Myocyte (in vitro differentiated cells): ENCODE measurements around the gene STPG4. TPM values are rescaled to one million over a fixed set of nuclear protein-coding genes. Genes with fewer than 3 reads are reported as not detected.

Source experiments
- DNase-seq: peaks from one replicate; pipeline ENCODE4 v3.0.0-alpha.2; 2012; ENCODE audit warnings: low read depth
- total RNA-seq: library from RNA; depleted of rRNA; stranded (reverse); fragments of >200 nt; gene quantifications from 2 replicates; pipeline ENCODE4 v1.2.3, GENCODE V29; 2014

Gene STPG4
- total RNA-seq, 1 donor from 2014 or later: 0.24 TPM

GRCh38 chr2:47072728-47073191 is 82.3 kb downstream of the STPG4 start:
- no peak for DNase-seq

- peak; percentile 89 for DNase-seq
These were observed 83.0 kb downstream of the STPG4 start for GRCh38 chr2:47072018-47072691.

DNA sequence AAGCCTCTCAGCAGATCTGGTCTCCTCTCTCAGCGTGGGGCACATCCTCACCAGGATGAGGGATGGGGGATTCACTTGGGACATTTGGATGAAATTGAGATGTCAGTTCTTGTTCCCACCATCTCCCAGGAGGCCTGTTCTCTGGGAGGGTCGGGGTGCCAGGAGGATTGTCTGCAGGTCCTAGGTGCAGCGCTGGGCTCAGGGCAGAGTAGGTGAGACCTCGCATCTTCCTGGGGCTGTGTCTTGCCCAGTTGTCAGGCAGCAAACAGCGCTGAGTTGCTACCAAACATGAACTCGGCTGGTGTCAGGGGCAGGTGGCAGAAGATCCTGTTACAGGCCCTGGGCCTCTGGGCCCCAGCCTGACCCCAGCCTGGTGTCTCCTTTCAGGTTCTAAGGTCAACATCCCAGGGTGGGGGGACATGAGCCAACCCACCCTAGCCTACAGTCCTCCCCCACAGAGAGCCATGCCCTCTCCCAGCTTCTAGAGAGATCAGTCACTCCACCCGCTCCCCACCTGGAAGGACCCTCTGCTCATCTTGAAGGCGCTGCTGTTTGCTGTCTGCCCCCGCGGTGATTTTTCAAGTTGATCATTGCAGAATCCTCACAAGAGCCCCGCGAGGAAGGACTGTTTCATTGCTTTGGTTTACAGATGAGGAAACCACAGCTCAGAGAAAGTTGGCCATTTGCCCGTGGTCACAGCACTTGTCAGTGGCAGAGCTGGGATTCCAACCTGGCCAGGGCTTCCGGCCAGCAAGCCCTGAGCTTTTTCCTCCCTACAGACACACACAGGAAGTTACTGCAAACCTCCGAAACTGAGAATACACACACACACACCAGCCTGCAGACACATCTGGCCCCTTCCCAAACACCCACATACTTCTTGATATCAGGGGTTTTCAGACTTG is 83.9 kb downstream of the STPG4 start:
- DNase-seq: peak; percentile 97

GRCh38 chr2:47070155-47070919 is 84.8 kb downstream of the STPG4 start:
- peak; percentile 68 for DNase-seq

- DNase-seq: peak; percentile 94
These were observed 85.4 kb downstream of the STPG4 start for GRCh38 chr2:47069628-47070154.

- DNase-seq: no peak
These were observed 86.0 kb downstream of the STPG4 start for GRCh38 chr2:47068981-47069627.

- peak; percentile 45 for DNase-seq
These were observed 87.2 kb downstream of the STPG4 start for GRCh38 chr2:47067788-47068407.

DNA sequence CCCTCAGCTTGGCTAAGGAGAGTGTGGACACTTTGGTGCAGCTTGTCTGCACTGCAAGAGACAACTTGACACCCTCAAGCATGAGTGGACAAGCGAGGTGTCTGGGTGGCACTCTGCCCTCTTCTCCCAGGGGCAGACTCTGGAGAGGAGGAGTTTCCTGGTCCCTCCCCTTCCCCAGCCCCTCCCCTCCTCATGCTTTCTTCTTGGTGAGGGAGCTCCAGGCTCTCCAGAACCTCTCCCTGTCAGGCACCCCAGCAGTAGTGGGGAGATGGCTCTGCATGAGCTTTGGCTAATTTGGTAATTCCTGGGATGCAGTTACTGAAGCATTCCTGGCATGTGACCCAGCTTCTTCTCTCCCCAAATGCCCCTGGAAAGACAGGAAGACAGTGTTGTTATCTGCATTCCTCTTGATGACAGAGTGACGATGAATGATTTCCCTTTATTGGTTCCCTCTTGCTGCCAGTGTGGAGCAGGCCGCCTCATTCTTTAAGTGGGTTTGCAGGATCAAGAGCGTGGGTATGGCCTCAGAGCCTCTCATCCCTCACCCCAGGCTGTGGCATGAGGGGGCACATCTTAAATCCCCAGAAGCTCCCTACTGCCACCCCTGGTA is 89.2 kb downstream of the STPG4 start:
- peak; percentile 69 for DNase-seq

DNA sequence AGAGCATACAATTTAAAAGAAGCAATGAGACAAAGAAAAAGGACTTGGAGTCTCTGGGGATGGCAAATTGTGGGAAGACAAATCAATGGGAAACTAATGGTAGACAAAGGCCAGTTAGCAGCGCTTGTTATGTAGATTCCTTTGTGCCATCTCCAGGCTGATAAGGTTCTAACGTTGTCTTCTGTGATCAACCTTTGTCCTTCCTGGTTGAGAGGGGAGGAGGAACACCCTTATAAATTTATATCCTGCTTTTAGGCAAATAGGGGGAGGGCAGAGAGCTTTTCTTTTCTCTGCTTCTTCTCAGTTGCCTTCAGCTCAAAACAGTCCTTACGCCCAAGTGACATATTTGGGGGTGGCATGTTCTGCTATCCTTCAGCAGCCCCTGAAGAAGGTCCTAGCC is 89.8 kb downstream of the STPG4 start:
- no peak for DNase-seq

- no peak for DNase-seq
These were observed 91.0 kb downstream of the STPG4 start for GRCh38 chr2:47064106-47064505.

- DNase-seq: peak; percentile 84
These were observed 91.6 kb downstream of the STPG4 start for GRCh38 chr2:47063538-47063930.

- no peak for DNase-seq
These were observed 92.2 kb downstream of the STPG4 start for GRCh38 chr2:47062681-47063537.

DNA sequence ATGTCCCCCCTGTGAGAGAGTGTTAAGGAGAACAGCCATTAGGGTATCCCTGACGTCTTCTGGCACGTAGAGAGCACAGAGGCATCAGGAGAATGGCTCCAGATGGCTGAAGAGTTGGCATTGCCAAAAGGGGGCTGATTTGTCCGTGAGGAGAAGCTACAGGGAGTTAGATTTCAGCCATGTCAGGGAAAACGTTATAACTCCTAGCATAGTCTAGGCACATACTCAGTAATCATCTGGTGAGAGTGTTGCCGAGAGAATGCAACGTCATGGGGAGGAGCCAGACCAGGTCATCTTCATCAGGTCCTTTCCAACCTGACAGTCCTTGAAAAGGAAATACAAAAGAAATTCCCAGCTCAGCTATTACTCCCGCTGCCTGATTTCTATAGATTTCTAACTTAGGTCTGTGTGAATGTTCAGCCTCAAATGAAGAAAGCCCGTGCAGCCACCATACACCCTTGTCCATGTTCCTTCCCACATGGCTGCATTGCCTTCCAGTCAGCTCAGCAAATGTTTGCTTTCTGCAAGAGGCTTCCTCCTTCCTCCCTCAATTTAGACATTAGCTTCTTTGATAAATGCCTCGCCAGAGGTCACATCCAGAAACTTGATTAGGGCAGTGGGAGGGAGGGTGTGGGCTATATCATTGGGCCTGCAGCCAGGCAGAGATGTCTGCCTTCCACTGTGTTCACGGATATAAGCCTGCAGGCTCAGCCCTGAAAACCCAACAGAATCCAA is 93.0 kb downstream of the STPG4 start:
- no peak for DNase-seq

- DNase-seq: no peak
These were observed 94.4 kb downstream of the STPG4 start for GRCh38 chr2:47060652-47061170.

- DNase-seq: peak; percentile 85
These were observed 96.8 kb downstream of the STPG4 start for GRCh38 chr2:47058003-47058931.

GRCh38 chr2:47057687-47058002 is 97.5 kb downstream of the STPG4 start:
- DNase-seq: no peak
